PFSK-1 (cell line): ENCODE data around the gene RAPGEF2.

ENCODE experiments used
- FOXP2 ChIP-seq: optimal IDR thresholded peaks from 2 replicates; pipeline ENCODE3; 2011; ENCODE audit warnings: borderline replicate concordance, control low read depth, inconsistent platforms; ENCODE audit not compliant: insufficient read depth; ENCODE audit errors: extremely low read length, extremely low read depth
- POLR2AphosphoS5 ChIP-seq: IDR thresholded peaks from 2 replicates; pipeline ENCODE4 v1.6.1; 2012; ENCODE audit warnings: low read depth, mild to moderate bottlenecking, control low read depth, low read length, moderate library complexity
- REST ChIP-seq, 2 experiments: IDR thresholded peaks; 2 replicates each; pipeline versions ENCODE4 v1.6.1 to v1.8.0; 2011 to 2012; ENCODE audit warnings: low read depth in 2 of 2, low read length in 2 of 2, control low read depth in 1 of 2, inconsistent platforms in 1 of 2, mild to moderate bottlenecking in 1 of 2, moderate library complexity in 1 of 2; ENCODE audit not compliant: insufficient read depth in 1 of 2
- SIN3A ChIP-seq: IDR thresholded peaks from 2 replicates; pipeline ENCODE4 v1.6.1; 2012; ENCODE audit warnings: mild to moderate bottlenecking, low read length, moderate library complexity, borderline replicate concordance; ENCODE audit not compliant: insufficient read depth
- TAF1 ChIP-seq: IDR thresholded peaks from 2 replicates; pipeline ENCODE4 v1.6.1; 2012; ENCODE audit warnings: low read length, control low read depth, borderline replicate concordance; ENCODE audit not compliant: insufficient read depth

RAPGEF2 gene

GRCh38 chr4:159150821-159151390, 48.0 kb downstream of the RAPGEF2 start:
- TF ChIP-seq FOXP2, result no peak
- TF ChIP-seq SIN3A, result no peak
- TF ChIP-seq TAF1, result no peak
- no peak for TF ChIP-seq REST (IDR thresholded peaks at IDR 0.05; ENCODE audit: insufficient read depth in 1 of 2, low read depth in 2 of 2, low read length in 2 of 2)
- TF ChIP-seq POLR2AphosphoS5, result no peak

- no peak for TF ChIP-seq TAF1
- no peak for TF ChIP-seq SIN3A
- TF ChIP-seq POLR2AphosphoS5, result no peak
- no peak for TF ChIP-seq FOXP2
- TF ChIP-seq REST (IDR thresholded peaks at IDR 0.05; ENCODE audit: insufficient read depth in 1 of 2, low read depth in 2 of 2, low read length in 2 of 2), result no peak
These were observed 48.8 kb downstream of the RAPGEF2 start for GRCh38 chr4:159151689-159152088.

GRCh38 chr4:159152181-159152580, 49.3 kb downstream of the RAPGEF2 start:
- TF ChIP-seq REST (IDR thresholded peaks at IDR 0.05; ENCODE audit: insufficient read depth in 1 of 2, low read depth in 2 of 2, low read length in 2 of 2) (no peak), POLR2AphosphoS5 (no peak), TAF1 (no peak)

GRCh38 chr4:159153669-159154068, 50.8 kb downstream of the RAPGEF2 start:
- no peak for TF ChIP-seq SIN3A
- TF ChIP-seq REST (IDR thresholded peaks at IDR 0.05; ENCODE audit: insufficient read depth in 1 of 2, low read depth in 2 of 2, low read length in 2 of 2), result no peak
- TF ChIP-seq TAF1, result no peak
- no peak for TF ChIP-seq POLR2AphosphoS5
- no peak for TF ChIP-seq FOXP2

- TF ChIP-seq TAF1 (no peak), POLR2AphosphoS5 (no peak), FOXP2 (no peak), SIN3A (no peak), REST (IDR thresholded peaks at IDR 0.05; ENCODE audit: insufficient read depth in 1 of 2, low read depth in 2 of 2, low read length in 2 of 2) (no peak)
These were observed 52.2 kb downstream of the RAPGEF2 start for GRCh38 chr4:159155119-159155518.
